Endodermal cell (in vitro differentiated cells): Measurements from ENCODE around the gene HPCAL1. TPM values are rescaled to one million over a fixed set of nuclear protein-coding genes. Genes with fewer than 3 reads are reported as not detected.

ENCODE experiments used
- DNase-seq: peaks from one replicate; pipeline ENCODE4 v3.0.0-alpha.2; 2017
- H3K27ac ChIP-seq: 2 replicates; pipeline ENCODE4 v1.5.1; 2013; ENCODE audit warnings: mild to moderate bottlenecking, low read depth, low read length, moderate library complexity
- H3K27me3 ChIP-seq: 2 replicates; pipeline ENCODE4 v1.6.1; 2013; ENCODE audit warnings: mild to moderate bottlenecking, low read length, moderate library complexity; ENCODE audit not compliant: insufficient read depth, control insufficient read depth, poor library complexity, severe bottlenecking
- H3K36me3 ChIP-seq: 2 replicates; pipeline ENCODE4 v1.7.0; 2013; ENCODE audit warnings: mild to moderate bottlenecking, low read length, moderate library complexity; ENCODE audit not compliant: control insufficient read depth, insufficient read depth
- H3K4me1 ChIP-seq: one replicate; pipeline ENCODE4 v1.7.0; 2013; ENCODE audit warnings: low read length; ENCODE audit not compliant: control insufficient read depth, insufficient read depth
- H3K4me3 ChIP-seq: 2 replicates; pipeline ENCODE4 v1.5.1; 2013; ENCODE audit warnings: mild to moderate bottlenecking, low read length, moderate library complexity
- H3K9ac ChIP-seq: 2 replicates; pipeline ENCODE4 v1.6.1; 2013; ENCODE audit warnings: mild to moderate bottlenecking, low read length, moderate library complexity; ENCODE audit not compliant: poor library complexity, severe bottlenecking; ENCODE audit errors: extremely low read depth
- H3K9me3 ChIP-seq: 2 replicates; pipeline ENCODE4 v1.6.1; 2013; ENCODE audit warnings: mild to moderate bottlenecking, low read length, moderate library complexity; ENCODE audit not compliant: control insufficient read depth
- H3K27ac Mint-ChIP-seq: 2 replicates; pipeline ENCODE4 v1.8.0; 2020; ENCODE audit warnings: mixed read lengths
- H3K27me3 Mint-ChIP-seq: 2 replicates; pipeline ENCODE4 v1.8.0; 2021; ENCODE audit warnings: mild to moderate bottlenecking, mixed read lengths; ENCODE audit not compliant: insufficient read depth
- H3K36me3 Mint-ChIP-seq: 2 replicates; pipeline ENCODE4 v1.8.0; 2020; ENCODE audit warnings: low read depth, mixed read lengths
- H3K4me1 Mint-ChIP-seq: 2 replicates; pipeline ENCODE4 v1.8.0; 2020; ENCODE audit warnings: mixed read lengths
- H3K4me3 Mint-ChIP-seq: 2 replicates; pipeline ENCODE4 v1.8.0; 2020; ENCODE audit warnings: mild to moderate bottlenecking, moderate library complexity, mixed read lengths
- H3K9me3 Mint-ChIP-seq: 2 replicates; pipeline ENCODE4 v1.8.0; 2020; ENCODE audit warnings: mild to moderate bottlenecking, mixed read lengths
- WGBS, 2 experiments: methylation state at CpG; one replicate each; pipeline versions ENCODE4 v1.1.5 to v1.1.7; 2013; ENCODE audit warnings: missing lambda C conversion rate in 2 of 2, mixed read lengths in 1 of 2; ENCODE audit not compliant: insufficient coverage in 1 of 2, insufficient read length in 1 of 2; 5-methylcytosine and 5-hydroxymethylcytosine counted together
- total RNA-seq, 2 donors: library from RNA; stranded (reverse); fragmentation: NEBNext Ultra II Directional in 1 of 2; extraction: Animal tissue kit (Norgen Biotek cat#: 25700) in 1 of 2; gene quantifications; 2 replicates in 1 of 2; 3 replicates in 1 of 2; pipeline ENCODE4 v1.2.1, GENCODE V29; 2021
- TF ChIP-seq, protein P1 (sequence below): fragments of 200-600 bp; sonication (generic); conservative IDR thresholded peaks from 2 replicates; pipeline ENCODE4 v1.5.0; 2021; ENCODE audit warnings: antibody characterized with exemption, mild to moderate bottlenecking

HPCAL1 gene
- total RNA-seq, 2 donors from 2014 or later: 6.8 to 8.1 TPM

GRCh38 chr2:10344105-10345066 lies 41.7 kb downstream of the HPCAL1 start:
- no peaks in the 10 kb centered on the region for H3K4me1 ChIP-seq
- WGBS, 2 experiments: 88 to 97% methylated on average over 14 to 19 of the region's 19 CpGs
- Mint-ChIP-seq H3K4me3 (no peak overlapping the region), H3K4me1 (no peaks in the 10 kb centered on the region), H3K9me3 (no peaks in the 10 kb centered on the region), H3K36me3 (no peaks in the 10 kb centered on the region), H3K27ac (peak overlapping the region; percentile 6), H3K27me3 (peaks cover 2% of the 10 kb centered on the region)
- H3K27me3 ChIP-seq: no peaks in the 10 kb centered on the region
- no peaks in the 10 kb centered on the region for H3K36me3 ChIP-seq
- no peaks in the 10 kb centered on the region for H3K9me3 ChIP-seq
- no peak overlapping the region for H3K9ac ChIP-seq
- no peak for DNase-seq
- H3K27ac ChIP-seq: no peak overlapping the region
- no peak overlapping the region for H3K4me3 ChIP-seq
- TF ChIP-seq, protein P1, sequence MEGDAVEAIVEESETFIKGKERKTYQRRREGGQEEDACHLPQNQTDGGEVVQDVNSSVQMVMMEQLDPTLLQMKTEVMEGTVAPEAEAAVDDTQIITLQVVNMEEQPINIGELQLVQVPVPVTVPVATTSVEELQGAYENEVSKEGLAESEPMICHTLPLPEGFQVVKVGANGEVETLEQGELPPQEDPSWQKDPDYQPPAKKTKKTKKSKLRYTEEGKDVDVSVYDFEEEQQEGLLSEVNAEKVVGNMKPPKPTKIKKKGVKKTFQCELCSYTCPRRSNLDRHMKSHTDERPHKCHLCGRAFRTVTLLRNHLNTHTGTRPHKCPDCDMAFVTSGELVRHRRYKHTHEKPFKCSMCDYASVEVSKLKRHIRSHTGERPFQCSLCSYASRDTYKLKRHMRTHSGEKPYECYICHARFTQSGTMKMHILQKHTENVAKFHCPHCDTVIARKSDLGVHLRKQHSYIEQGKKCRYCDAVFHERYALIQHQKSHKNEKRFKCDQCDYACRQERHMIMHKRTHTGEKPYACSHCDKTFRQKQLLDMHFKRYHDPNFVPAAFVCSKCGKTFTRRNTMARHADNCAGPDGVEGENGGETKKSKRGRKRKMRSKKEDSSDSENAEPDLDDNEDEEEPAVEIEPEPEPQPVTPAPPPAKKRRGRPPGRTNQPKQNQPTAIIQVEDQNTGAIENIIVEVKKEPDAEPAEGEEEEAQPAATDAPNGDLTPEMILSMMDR: no peak

GRCh38 chr2:10345126-10345525 lies 42.4 kb downstream of the HPCAL1 start:
- peak overlapping the region; percentile 6 for H3K27ac Mint-ChIP-seq
- no peak overlapping the region for H3K4me3 ChIP-seq
- H3K9me3 Mint-ChIP-seq: no peaks in the 10 kb centered on the region
- peaks cover 2% of the 10 kb centered on the region for H3K27me3 Mint-ChIP-seq
- H3K4me1 Mint-ChIP-seq: no peaks in the 10 kb centered on the region
- H3K4me1 ChIP-seq: no peaks in the 10 kb centered on the region
- no peak for DNase-seq
- H3K36me3 ChIP-seq: no peaks in the 10 kb centered on the region
- H3K9me3 ChIP-seq: no peaks in the 10 kb centered on the region
- TF ChIP-seq, protein P1: no peak
- H3K36me3 Mint-ChIP-seq: no peaks in the 10 kb centered on the region
- H3K9ac ChIP-seq: no peak overlapping the region
- no peaks in the 10 kb centered on the region for H3K27me3 ChIP-seq
- H3K27ac ChIP-seq: no peak overlapping the region
- 94 to 100% methylated on average over 1 to 3 of the region's 3 CpGs for WGBS, 2 experiments
- H3K4me3 Mint-ChIP-seq: no peak overlapping the region

DNA sequence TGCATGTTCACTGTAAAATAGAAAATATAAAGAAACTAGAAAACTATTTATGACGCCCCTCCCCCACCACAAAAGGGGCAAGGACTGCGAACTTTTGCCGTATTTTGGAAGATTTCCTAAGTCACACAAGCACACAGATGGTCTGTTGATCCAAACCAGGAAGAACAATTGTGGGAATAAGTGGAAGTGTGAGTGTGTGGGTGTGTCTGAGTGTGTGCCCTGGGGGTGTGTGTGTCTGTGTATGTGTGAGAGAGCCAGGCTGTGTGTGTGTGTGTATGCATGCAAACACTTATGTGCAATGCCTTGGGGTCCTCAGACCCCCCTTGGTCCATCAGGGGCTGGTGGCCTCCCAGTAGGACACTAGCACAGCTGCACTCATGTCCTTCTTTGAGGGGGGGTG lies 43.1 kb downstream of the HPCAL1 start:
- Histone ChIP-seq H3K9ac (no peak overlapping the region), H3K4me3 (no peak overlapping the region), H3K27me3 (no peaks in the 10 kb centered on the region), H3K4me1 (no peaks in the 10 kb centered on the region), H3K36me3 (no peaks in the 10 kb centered on the region), H3K9me3 (no peaks in the 10 kb centered on the region), H3K27ac (no peak overlapping the region)
- TF ChIP-seq, protein P1: no peak
- no peak for DNase-seq
- WGBS, 2 experiments: 69% methylated on average over 3 of the region's 3 CpGs; no CpG with 5 or more reads in 1 of the 2 experiments
- H3K4me1 Mint-ChIP-seq: no peaks in the 10 kb centered on the region
- no peaks in the 10 kb centered on the region for H3K36me3 Mint-ChIP-seq
- no peak overlapping the region for H3K27ac Mint-ChIP-seq
- no peak overlapping the region for H3K4me3 Mint-ChIP-seq
- H3K27me3 Mint-ChIP-seq: peaks cover 2% of the 10 kb centered on the region
- no peaks in the 10 kb centered on the region for H3K9me3 Mint-ChIP-seq
